ENCODE results near the gene NTF3. TPM values are rescaled to one million over a fixed set of nuclear protein-coding genes. Genes with fewer than 3 reads are reported as not detected.

Gene NTF3
- polyA plus RNA-seq, 4 donors = 3.6 to 5.5 (median 4.8) TPM

DNA sequence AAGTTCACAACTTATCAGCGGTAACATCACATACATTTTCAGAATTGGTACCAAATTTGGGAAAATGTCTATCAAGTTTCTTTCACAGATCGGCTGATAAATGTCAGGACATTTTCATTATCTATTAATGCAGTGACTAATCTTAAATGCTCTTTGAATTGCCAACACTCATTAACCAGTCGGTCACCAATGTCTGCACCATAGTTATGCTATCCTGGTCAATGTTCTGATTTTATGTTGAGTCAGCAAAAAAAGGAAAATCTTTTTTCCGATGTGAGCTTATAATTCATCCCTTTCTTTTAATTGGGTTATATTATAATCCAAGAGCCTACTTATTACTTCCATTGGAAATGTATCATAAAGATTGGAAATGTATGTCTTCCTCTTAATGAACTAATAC is 77.2 kb downstream of the NTF3 start:
- no peak for DNase-seq (ENCODE audit: low read depth in 4 of 4, low spot score in 3 of 4)

GRCh38 chr12:5509557-5509956 is 77.6 kb downstream of the NTF3 start:
- DNase-seq (ENCODE audit: low read depth in 4 of 4, low spot score in 3 of 4) = no peak

- no peak for DNase-seq (ENCODE audit: low read depth in 4 of 4, low spot score in 3 of 4)
Measured at GRCh38 chr12:5510251-5510805, 78.4 kb downstream of the NTF3 start.

GRCh38 chr12:5511256-5511643 is 79.3 kb downstream of the NTF3 start:
- DNase-seq (ENCODE audit: low read depth in 4 of 4, low spot score in 3 of 4) = no peak

- DNase-seq (ENCODE audit: low read depth in 4 of 4, low spot score in 3 of 4) = no peak
Measured at GRCh38 chr12:5511644-5512600, 80.0 kb downstream of the NTF3 start.

DNA sequence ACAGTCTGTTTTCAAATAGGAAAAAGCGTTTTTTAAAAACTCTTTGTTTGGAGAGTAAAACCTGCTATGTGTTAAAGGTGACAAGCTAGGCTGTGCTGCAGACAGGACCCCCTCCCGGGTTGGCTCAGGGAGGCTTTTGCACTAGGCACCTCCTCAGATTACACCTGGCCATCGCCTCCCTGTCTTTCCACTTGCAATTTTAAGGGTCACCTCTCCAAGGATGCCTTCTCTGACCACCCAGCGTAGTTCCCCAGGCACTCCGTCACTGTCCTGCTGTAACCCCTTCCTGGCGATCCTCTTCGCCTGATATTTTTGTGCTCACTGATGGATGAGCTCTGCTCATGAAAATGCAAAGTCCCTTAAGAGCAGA is 80.7 kb downstream of the NTF3 start:
- no peak for DNase-seq (ENCODE audit: low read depth in 4 of 4, low spot score in 3 of 4)

- DNase-seq (ENCODE audit: low read depth in 4 of 4, low spot score in 3 of 4) = no peak
Measured at GRCh38 chr12:5513406-5513805, 81.5 kb downstream of the NTF3 start.

GRCh38 chr12:5514016-5514415 is 82.1 kb downstream of the NTF3 start:
- no peak for DNase-seq (ENCODE audit: low read depth in 4 of 4, low spot score in 3 of 4)

GRCh38 chr12:5514545-5514944 is 82.6 kb downstream of the NTF3 start:
- no peak for DNase-seq (ENCODE audit: low read depth in 4 of 4, low spot score in 3 of 4)

GRCh38 chr12:5515458-5515857 is 83.5 kb downstream of the NTF3 start:
- DNase-seq (ENCODE audit: low read depth in 4 of 4, low spot score in 3 of 4) = no peak

- DNase-seq (ENCODE audit: low read depth in 4 of 4, low spot score in 3 of 4) = no peak
Measured at GRCh38 chr12:5516371-5517241, 84.7 kb downstream of the NTF3 start.

DNA sequence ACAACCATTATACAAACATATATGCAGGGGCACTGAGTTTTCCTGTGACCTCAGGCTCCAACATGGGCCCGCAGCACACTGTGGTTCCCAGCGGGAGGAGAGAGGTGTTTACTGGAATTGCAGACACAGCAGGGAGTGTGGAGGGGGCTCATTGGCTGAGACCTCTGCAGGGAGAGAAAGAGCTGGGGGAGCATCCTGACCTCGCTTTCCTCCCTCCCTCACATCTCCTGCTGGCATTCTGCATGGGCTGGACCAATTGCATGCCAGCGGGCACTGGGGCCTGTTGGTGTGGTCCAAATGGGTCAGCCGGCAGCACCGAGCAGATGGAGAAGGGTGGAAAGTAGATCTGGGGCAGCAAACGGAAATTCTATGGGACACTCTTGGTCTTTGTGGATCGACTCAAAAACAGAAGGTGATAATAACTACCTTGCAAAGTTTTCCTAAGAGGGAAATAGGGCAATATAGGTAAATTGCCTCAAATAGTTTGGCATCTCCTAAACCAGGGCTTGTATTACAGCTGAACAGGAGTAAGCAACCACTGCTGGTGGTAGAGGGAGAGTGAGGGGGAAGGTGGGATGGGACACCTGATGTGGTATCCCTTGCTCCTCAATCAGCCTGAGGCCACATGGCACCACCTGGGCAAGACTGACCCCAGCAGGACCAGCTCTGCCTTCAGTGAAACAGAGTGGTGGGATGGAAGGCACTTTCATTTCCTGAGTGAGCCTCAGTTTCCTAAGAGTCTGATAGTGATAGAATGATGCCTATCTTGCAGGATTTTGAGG is 86.9 kb downstream of the NTF3 start:
- DNase-seq (ENCODE audit: low read depth in 4 of 4, low spot score in 3 of 4) = no peak

GRCh38 chr12:5520037-5520436 is 88.1 kb downstream of the NTF3 start:
- DNase-seq (ENCODE audit: low read depth in 4 of 4, low spot score in 3 of 4) = no peak

GRCh38 chr12:5520831-5521230 is 88.9 kb downstream of the NTF3 start:
- DNase-seq (ENCODE audit: low read depth in 4 of 4, low spot score in 3 of 4) = no peak

DNA sequence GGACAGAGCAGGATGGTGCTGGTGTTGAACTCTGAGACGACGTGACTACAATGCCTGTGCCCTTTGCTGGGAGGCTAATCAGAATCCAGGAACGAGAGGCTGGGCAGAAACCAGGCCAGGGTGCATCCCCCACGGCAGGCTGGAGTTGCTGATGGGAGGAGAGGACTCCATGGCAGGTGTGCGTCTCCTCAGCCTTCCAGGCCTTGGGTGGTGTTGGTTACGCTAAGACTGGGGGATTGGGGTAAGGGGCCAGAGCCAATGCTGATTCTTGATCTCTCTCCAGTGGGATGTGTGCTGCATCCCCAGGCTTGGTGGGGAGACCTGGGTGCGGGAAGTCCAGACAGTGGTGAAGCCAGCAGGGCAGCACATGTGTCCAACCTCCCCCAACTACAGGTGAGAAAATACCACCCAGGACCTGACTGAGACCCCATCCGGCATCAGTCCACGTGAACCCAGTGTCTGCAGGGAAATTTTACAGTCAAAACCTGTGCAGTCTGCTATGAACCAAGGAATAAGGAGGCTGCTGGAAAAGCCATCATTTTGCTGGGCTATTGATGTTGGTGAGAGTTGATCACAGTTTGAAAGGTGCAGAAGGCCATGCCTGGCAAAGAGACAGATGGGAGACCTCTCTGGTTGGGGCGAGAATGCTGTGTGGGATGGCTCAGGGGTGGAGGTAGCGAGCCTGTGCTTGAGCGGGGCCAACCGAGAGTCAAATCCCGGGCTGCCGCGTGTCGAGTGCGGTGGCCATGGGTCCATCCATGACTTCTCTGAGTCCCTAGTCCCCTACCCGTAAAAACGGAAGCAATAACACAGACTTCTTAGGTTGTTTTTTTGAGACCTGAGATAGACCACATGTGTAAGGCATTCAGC is 89.8 kb downstream of the NTF3 start:
- no peak for DNase-seq (ENCODE audit: low read depth in 4 of 4, low spot score in 3 of 4)

DNA sequence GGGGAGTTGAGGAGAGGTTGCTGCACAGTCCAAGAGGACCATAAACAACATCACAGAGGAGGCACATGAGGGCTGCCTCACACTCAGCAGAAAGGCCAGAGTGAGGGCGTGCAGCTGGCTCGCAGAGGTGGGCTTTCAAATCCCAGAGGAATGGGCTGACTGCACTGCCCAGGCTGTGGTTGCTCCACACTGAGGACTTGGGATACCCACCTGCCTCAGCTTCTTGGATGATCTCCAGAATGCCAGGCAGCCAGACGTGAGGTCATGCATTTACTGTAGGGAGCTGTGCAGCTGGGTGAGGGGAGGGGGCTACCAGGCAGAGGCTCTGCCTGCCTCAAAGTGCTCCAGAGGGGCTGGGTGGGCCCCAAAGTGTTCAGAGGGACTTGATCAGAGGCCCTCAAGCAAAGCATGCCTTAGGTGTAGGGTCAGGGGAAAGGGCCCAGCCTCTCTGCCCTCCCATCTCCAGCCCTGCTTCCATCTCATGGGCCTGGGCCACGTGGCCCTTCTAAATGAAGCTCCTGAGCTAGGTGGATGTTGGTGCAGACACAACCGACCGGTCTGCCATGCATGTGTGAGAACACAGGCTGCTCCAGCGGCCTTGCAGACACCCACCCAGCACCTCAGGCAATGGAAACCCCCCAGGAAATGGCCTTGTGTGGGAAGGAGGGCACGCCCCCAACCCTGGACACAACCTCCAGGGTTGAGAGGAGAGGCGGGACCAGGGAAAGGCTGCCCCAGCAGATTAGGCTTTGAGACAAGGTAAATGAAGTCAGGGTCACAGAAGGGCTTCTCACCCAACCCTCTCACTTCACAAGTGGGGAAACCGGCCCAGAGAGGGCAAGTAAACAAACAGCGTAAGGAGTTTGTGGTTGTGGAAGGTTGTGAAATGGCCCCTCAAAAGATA is 90.8 kb downstream of the NTF3 start:
- DNase-seq (ENCODE audit: low read depth in 4 of 4, low spot score in 3 of 4) = no peak

- DNase-seq (ENCODE audit: low read depth in 4 of 4, low spot score in 3 of 4) = no peak
Measured at GRCh38 chr12:5523396-5524115, 91.6 kb downstream of the NTF3 start.
